GM23338 (cell line): ENCODE results near the gene SMC1A. TPM values are rescaled to one million over a fixed set of nuclear protein-coding genes. Genes with fewer than 3 reads are reported as not detected.

Experiments
- ATAC-seq: fragments of 200-7000 bp; cut with Tn5 transposase; 3 replicates; pipeline ENCODE4 v1.9.1; 2020
- DNase-seq: peaks from one replicate; pipeline ENCODE4 v3.0.0-alpha.2; 2015; ENCODE audit warnings: low spot score
- H2AFZ ChIP-seq: fragments of 200-600 bp; sonication (generic); 2 replicates; pipeline ENCODE4 v1.8.0; 2016; ENCODE audit warnings: antibody characterized with exemption, mild to moderate bottlenecking, moderate library complexity
- H3F3A ChIP-seq: fragments of 200-600 bp; sonication (generic); replicated peaks from 2 replicates; pipeline ENCODE4 v1.8.0; 2017; ENCODE audit warnings: antibody characterized with exemption, mixed run types, low read depth
- H3K27ac ChIP-seq: fragments of 200-600 bp; sonication (generic); 2 replicates; pipeline ENCODE4 v1.6.1; 2016; ENCODE audit warnings: low read depth
- H3K27me3 ChIP-seq: fragments of 200-600 bp; sonication (generic); 2 replicates; pipeline ENCODE4 v1.8.0; 2016; ENCODE audit warnings: mild to moderate bottlenecking, mixed run types, moderate library complexity; ENCODE audit not compliant: insufficient read depth
- H3K36me3 ChIP-seq: fragments of 200-600 bp; sonication (generic); 2 replicates; pipeline ENCODE4 v1.8.0; 2016; ENCODE audit warnings: mild to moderate bottlenecking; ENCODE audit not compliant: insufficient read depth
- H3K4me1 ChIP-seq: fragments of 200-600 bp; sonication (generic); 2 replicates; pipeline ENCODE4 v1.8.0; 2016; ENCODE audit warnings: mild to moderate bottlenecking, moderate library complexity; ENCODE audit not compliant: insufficient read depth
- H3K4me2 ChIP-seq: fragments of 200-600 bp; sonication (generic); 2 replicates; pipeline ENCODE4 v1.7.1; 2017; ENCODE audit warnings: mixed run types
- H3K4me3 ChIP-seq: fragments of 200-600 bp; sonication (generic); 2 replicates; pipeline ENCODE4 v1.6.1; 2016; ENCODE audit warnings: mixed run types
- H3K79me2 ChIP-seq: fragments of 200-600 bp; sonication (generic); replicated peaks from 2 replicates; pipeline ENCODE4 v1.8.0; 2017; ENCODE audit warnings: mild to moderate bottlenecking; ENCODE audit not compliant: insufficient read depth
- H3K9me2 ChIP-seq: fragments of 200-600 bp; sonication (generic); 2 replicates; pipeline ENCODE4 v1.8.0; 2017; ENCODE audit not compliant: insufficient read depth
- H4K20me1 ChIP-seq: fragments of 200-600 bp; sonication (generic); replicated peaks from 2 replicates; pipeline ENCODE4 v1.8.0; 2017; ENCODE audit warnings: mild to moderate bottlenecking; ENCODE audit not compliant: insufficient read depth
- H3K27ac Mint-ChIP-seq: 2 replicates; pipeline ENCODE4 v1.8.0; 2020; ENCODE audit warnings: inconsistent platforms, mild to moderate bottlenecking, moderate library complexity, mixed read lengths
- H3K27me3 Mint-ChIP-seq: 3 replicates; pipeline ENCODE4 v1.8.0; 2022; ENCODE audit warnings: low read depth, mild to moderate bottlenecking, moderate library complexity, mixed read lengths, inconsistent platforms; ENCODE audit not compliant: insufficient read depth, poor library complexity
- H3K36me3 Mint-ChIP-seq: 3 replicates; pipeline ENCODE4 v1.8.0; 2021; ENCODE audit warnings: low read depth, mild to moderate bottlenecking, inconsistent platforms, moderate library complexity, mixed read lengths
- H3K4me1 Mint-ChIP-seq: 3 replicates; pipeline ENCODE4 v1.8.0; 2020; ENCODE audit warnings: mild to moderate bottlenecking, inconsistent platforms, mixed read lengths
- H3K4me3 Mint-ChIP-seq: 3 replicates; pipeline ENCODE4 v1.8.0; 2021; ENCODE audit warnings: moderate library complexity, mild to moderate bottlenecking, inconsistent platforms, mixed read lengths
- H3K9me3 Mint-ChIP-seq: 3 replicates; pipeline ENCODE4 v1.8.0; 2020; ENCODE audit warnings: moderate library complexity, mild to moderate bottlenecking, inconsistent platforms, mixed read lengths
- EZH2 ChIP-seq: fragments of 200-600 bp; sonication (generic); IDR thresholded peaks from one replicate; pipeline ENCODE4 v1.8.0; 2017; ENCODE audit warnings: antibody characterized with exemption, mild to moderate bottlenecking, low read depth; ENCODE audit not compliant: unreplicated experiment
- EZH2phosphoT487 ChIP-seq: fragments of 200-600 bp; sonication (generic); IDR thresholded peaks from one replicate; pipeline ENCODE4 v1.8.1; 2018; ENCODE audit warnings: antibody characterized with exemption; ENCODE audit not compliant: unreplicated experiment
- JUNB ChIP-seq: IDR thresholded peaks from one replicate; pipeline ENCODE4 v1.6.1; 2016; ENCODE audit warnings: antibody characterized with exemption; ENCODE audit not compliant: unreplicated experiment
- NANOG ChIP-seq: IDR thresholded peaks from 2 replicates; pipeline ENCODE4 v1.6.1; 2016; ENCODE audit warnings: antibody characterized with exemption, borderline replicate concordance
- STAT1 ChIP-seq: IDR thresholded peaks from one replicate; pipeline ENCODE4 v1.6.1; 2016; ENCODE audit warnings: antibody characterized with exemption; ENCODE audit not compliant: unreplicated experiment
- ZNF114 ChIP-seq: fragments of 250-450 bp; sonication (Bioruptor Pico); IDR thresholded peaks from 2 replicates; pipeline ENCODE4 v1.5.0; 2020; ENCODE audit warnings: mild to moderate bottlenecking, moderate library complexity
- ZNF331 ChIP-seq: fragments of 250-450 bp; sonication (Bioruptor Pico); IDR thresholded peaks from 2 replicates; pipeline ENCODE4 v1.5.0; 2020; ENCODE audit warnings: low read depth, mild to moderate bottlenecking, moderate library complexity
- polyA plus RNA-seq: library from polyadenylated mRNA; unstranded; fragments of >200 nt; fragmentation: Nextera tagmentation; extraction: Ambion mirVana; gene quantifications from 2 replicates; pipeline ENCODE4 v1.2.1, GENCODE V29; 2016
- total RNA-seq: library from RNA; depleted of rRNA; stranded (reverse); fragments of >200 nt; shearing (Covaris generic); gene quantifications from 2 replicates; pipeline ENCODE4 v1.2.3, GENCODE V29; 2014
- TF ChIP-seq, protein P1 (sequence below): fragments of 250-450 bp; sonication (Bioruptor Pico); IDR thresholded peaks from 2 replicates; pipeline ENCODE4 v1.5.0; 2020; ENCODE audit warnings: mild to moderate bottlenecking, moderate library complexity
- TF ChIP-seq, protein P2 (sequence below): IDR thresholded peaks from 2 replicates; pipeline ENCODE4 v1.6.1; 2016; ENCODE audit warnings: antibody characterized with exemption
- TF ChIP-seq, protein P3 (sequence below), 2 experiments: fragments of 200-600 bp in 1 of 2; sonication (generic) in 1 of 2; conservative IDR thresholded peaks; 2 replicates each; pipeline versions ENCODE4 v1.5.1 to v1.6.1; 2016 to 2017; ENCODE audit warnings: antibody characterized with exemption in 2 of 2, low read depth in 2 of 2, mild to moderate bottlenecking in 2 of 2, moderate library complexity in 1 of 2

The SMC1A gene
- total and polyA plus RNA-seq, 2 experiments from 2014 or later, result 63.3 to 69.0 TPM

DNA sequence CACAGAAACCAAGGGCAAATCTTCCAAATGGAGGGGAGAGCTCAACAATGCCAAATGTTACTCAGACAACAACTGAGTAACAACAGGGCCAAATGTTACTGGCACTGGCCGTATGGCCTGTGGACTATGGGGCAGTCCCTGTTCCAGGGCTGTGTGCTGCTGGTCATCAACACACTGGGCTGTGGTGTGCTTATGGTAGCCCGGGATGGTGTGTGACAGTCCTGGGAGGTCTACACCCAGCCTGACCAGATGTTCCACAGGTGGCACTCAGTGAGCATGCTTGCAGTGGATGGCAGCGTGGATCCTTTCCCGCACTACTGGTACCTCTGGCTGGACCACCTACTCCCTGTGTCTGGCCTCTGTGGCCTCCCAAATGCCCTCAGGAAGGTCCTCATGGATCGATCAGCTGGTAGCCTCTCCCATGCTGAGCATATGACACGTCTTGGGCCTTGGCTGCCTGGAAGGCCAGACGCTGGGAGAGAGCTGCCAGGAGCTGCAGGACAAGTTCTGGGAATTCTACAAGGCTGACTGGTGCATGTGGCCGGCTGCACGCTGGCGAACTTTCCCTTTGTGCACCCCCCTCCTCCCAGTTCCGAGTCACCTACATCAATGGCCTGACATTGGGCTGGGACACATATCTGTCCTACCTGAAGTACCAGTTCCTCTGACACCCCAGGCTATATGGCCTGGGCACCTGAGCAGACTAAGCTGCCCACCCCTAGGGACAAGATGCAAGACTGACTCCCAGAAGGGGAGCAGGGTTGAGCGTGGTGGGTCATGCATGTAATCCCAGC, 81.4 kb downstream of the SMC1A start:
- H3K4me3 ChIP-seq, result no peak overlapping the region

DNA sequence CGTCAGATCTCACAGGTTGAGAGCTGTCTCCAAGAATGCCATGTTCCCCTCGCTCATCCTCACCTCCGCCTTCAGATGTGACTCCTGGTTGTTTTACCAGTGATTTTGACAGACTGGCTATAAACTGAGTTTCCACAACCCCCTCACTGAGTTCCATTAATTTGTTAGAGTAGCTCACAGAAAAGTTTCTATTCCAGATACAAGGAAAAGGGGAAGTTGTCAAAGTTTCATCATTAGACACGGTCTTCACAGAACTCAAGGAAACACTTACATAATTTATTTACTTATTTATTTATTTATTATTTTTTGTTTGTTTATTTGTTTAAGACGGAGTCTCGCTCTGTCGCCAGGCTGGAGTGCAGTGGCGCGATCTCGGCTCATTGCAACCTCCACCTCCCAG, 85.4 kb downstream of the SMC1A start:
- Mint-ChIP-seq H3K36me3 (no peaks in the 10 kb centered on the region; the same call in 2 of the 3 replicates), H3K27ac (no peak overlapping the region), H3K9me3 (no peaks in the 10 kb centered on the region), H3K27me3 (no peaks in the 10 kb centered on the region), H3K4me1 (peaks cover 2% of the 10 kb centered on the region; the same call in 1 of the 3 replicates), H3K4me3 (no peak overlapping the region)
- Histone ChIP-seq H2AFZ (no peak overlapping the region), H3K4me2 (no peak overlapping the region), H4K20me1 (no peaks in the 10 kb centered on the region), H3K4me3 (no peak overlapping the region), H3K36me3 (no peaks in the 10 kb centered on the region), H3K27me3 (no peaks in the 10 kb centered on the region), H3F3A (no peaks in the 10 kb centered on the region), H3K79me2 (no peaks in the 10 kb centered on the region), H3K9me2 (no peaks in the 10 kb centered on the region), H3K27ac (no peak overlapping the region), H3K4me1 (no peaks in the 10 kb centered on the region)
- no peak for DNase-seq
- ATAC-seq, result no peak
- TF ChIP-seq ZNF114 (no peak), EZH2phosphoT487 (no peak), JUNB (no peak), EZH2 (no peak), ZNF331 (CRISPR knock-in tag) (no peak), NANOG (no peak), STAT1 (no peak)
- TF ChIP-seq, protein P1, sequence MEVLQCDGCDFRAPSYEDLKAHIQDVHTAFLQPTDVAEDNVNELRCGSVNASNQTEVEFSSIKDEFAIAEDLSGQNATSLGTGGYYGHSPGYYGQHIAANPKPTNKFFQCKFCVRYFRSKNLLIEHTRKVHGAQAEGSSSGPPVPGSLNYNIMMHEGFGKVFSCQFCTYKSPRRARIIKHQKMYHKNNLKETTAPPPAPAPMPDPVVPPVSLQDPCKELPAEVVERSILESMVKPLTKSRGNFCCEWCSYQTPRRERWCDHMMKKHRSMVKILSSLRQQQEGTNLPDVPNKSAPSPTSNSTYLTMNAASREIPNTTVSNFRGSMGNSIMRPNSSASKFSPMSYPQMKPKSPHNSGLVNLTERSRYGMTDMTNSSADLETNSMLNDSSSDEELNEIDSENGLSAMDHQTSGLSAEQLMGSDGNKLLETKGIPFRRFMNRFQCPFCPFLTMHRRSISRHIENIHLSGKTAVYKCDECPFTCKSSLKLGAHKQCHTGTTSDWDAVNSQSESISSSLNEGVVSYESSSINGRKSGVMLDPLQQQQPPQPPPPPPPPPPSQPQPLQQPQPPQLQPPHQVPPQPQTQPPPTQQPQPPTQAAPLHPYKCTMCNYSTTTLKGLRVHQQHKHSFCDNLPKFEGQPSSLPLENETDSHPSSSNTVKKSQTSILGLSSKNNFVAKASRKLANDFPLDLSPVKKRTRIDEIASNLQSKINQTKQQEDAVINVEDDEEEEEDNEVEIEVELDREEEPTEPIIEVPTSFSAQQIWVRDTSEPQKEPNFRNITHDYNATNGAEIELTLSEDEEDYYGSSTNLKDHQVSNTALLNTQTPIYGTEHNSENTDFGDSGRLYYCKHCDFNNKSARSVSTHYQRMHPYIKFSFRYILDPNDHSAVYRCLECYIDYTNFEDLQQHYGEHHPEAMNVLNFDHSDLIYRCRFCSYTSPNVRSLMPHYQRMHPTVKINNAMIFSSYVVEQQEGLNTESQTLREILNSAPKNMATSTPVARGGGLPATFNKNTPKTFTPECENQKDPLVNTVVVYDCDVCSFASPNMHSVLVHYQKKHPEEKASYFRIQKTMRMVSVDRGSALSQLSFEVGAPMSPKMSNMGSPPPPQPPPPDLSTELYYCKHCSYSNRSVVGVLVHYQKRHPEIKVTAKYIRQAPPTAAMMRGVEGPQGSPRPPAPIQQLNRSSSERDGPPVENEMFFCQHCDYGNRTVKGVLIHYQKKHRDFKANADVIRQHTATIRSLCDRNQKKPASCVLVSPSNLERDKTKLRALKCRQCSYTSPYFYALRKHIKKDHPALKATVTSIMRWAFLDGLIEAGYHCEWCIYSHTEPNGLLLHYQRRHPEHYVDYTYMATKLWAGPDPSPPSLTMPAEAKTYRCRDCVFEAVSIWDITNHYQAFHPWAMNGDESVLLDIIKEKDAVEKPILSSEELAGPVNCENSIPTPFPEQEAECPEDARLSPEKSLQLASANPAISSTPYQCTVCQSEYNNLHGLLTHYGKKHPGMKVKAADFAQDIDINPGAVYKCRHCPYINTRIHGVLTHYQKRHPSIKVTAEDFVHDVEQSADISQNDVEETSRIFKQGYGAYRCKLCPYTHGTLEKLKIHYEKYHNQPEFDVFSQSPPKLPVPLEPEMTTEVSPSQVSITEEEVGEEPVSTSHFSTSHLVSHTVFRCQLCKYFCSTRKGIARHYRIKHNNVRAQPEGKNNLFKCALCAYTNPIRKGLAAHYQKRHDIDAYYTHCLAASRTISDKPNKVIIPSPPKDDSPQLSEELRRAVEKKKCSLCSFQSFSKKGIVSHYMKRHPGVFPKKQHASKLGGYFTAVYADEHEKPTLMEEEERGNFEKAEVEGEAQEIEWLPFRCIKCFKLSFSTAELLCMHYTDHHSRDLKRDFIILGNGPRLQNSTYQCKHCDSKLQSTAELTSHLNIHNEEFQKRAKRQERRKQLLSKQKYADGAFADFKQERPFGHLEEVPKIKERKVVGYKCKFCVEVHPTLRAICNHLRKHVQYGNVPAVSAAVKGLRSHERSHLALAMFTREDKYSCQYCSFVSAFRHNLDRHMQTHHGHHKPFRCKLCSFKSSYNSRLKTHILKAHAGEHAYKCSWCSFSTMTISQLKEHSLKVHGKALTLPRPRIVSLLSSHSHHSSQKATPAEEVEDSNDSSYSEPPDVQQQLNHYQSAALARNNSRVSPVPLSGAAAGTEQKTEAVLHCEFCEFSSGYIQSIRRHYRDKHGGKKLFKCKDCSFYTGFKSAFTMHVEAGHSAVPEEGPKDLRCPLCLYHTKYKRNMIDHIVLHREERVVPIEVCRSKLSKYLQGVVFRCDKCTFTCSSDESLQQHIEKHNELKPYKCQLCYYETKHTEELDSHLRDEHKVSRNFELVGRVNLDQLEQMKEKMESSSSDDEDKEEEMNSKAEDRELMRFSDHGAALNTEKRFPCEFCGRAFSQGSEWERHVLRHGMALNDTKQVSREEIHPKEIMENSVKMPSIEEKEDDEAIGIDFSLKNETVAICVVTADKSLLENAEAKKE (CRISPR knock-in tag), result no peak
- TF ChIP-seq, protein P2, sequence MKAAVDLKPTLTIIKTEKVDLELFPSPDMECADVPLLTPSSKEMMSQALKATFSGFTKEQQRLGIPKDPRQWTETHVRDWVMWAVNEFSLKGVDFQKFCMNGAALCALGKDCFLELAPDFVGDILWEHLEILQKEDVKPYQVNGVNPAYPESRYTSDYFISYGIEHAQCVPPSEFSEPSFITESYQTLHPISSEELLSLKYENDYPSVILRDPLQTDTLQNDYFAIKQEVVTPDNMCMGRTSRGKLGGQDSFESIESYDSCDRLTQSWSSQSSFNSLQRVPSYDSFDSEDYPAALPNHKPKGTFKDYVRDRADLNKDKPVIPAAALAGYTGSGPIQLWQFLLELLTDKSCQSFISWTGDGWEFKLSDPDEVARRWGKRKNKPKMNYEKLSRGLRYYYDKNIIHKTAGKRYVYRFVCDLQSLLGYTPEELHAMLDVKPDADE, result no peak
- TF ChIP-seq, protein P3, sequence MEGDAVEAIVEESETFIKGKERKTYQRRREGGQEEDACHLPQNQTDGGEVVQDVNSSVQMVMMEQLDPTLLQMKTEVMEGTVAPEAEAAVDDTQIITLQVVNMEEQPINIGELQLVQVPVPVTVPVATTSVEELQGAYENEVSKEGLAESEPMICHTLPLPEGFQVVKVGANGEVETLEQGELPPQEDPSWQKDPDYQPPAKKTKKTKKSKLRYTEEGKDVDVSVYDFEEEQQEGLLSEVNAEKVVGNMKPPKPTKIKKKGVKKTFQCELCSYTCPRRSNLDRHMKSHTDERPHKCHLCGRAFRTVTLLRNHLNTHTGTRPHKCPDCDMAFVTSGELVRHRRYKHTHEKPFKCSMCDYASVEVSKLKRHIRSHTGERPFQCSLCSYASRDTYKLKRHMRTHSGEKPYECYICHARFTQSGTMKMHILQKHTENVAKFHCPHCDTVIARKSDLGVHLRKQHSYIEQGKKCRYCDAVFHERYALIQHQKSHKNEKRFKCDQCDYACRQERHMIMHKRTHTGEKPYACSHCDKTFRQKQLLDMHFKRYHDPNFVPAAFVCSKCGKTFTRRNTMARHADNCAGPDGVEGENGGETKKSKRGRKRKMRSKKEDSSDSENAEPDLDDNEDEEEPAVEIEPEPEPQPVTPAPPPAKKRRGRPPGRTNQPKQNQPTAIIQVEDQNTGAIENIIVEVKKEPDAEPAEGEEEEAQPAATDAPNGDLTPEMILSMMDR (conservative IDR thresholded peaks at IDR 0.05; ENCODE audit: low read depth in 2 of 2), result no peak

More for the DNA sequence above, 81.4 kb downstream of the SMC1A start:
- Histone ChIP-seq H3K27me3 (no peaks in the 10 kb centered on the region), H3K9me2 (no peaks in the 10 kb centered on the region), H3F3A (no peaks in the 10 kb centered on the region), H4K20me1 (no peaks in the 10 kb centered on the region), H3K4me2 (no peak overlapping the region), H3K4me1 (no peaks in the 10 kb centered on the region), H2AFZ (no peak overlapping the region), H3K79me2 (no peaks in the 10 kb centered on the region), H3K36me3 (no peaks in the 10 kb centered on the region), H3K27ac (no peak overlapping the region)
- Mint-ChIP-seq H3K27ac (no peak overlapping the region), H3K36me3 (no peaks in the 10 kb centered on the region), H3K27me3 (peaks cover 2% of the 10 kb centered on the region), H3K4me1 (no peaks in the 10 kb centered on the region), H3K9me3 (no peaks in the 10 kb centered on the region), H3K4me3 (no peak overlapping the region)
- TF ChIP-seq STAT1, result no peak
- no peak for DNase-seq
- ATAC-seq, result no peak
